ENCODE data around the gene TTLL1.
A peak's percentile ranks its signal among the peaks of the same experiment; 100 is the strongest.

The TTLL1 gene

GRCh38 chr22:43127166-43127908 is 38.1 kb upstream of the TTLL1 start:
- Histone ChIP-seq H3K36me3 (ENCODE audit: control insufficient read depth, insufficient read depth, low read length) (peaks cover 2% of the 10 kb centered on the region), H3K4me3 (replicated peaks; ENCODE audit: low read depth, low read length) (no peak overlapping the region), H3K27me3 (replicated peaks; ENCODE audit: control insufficient read depth, insufficient read depth, low read length) (no peaks in the 10 kb centered on the region)
- no peak for DNase-seq (ENCODE audit: extremely low read depth, insufficient read length)
- TF ChIP-seq, protein P1, sequence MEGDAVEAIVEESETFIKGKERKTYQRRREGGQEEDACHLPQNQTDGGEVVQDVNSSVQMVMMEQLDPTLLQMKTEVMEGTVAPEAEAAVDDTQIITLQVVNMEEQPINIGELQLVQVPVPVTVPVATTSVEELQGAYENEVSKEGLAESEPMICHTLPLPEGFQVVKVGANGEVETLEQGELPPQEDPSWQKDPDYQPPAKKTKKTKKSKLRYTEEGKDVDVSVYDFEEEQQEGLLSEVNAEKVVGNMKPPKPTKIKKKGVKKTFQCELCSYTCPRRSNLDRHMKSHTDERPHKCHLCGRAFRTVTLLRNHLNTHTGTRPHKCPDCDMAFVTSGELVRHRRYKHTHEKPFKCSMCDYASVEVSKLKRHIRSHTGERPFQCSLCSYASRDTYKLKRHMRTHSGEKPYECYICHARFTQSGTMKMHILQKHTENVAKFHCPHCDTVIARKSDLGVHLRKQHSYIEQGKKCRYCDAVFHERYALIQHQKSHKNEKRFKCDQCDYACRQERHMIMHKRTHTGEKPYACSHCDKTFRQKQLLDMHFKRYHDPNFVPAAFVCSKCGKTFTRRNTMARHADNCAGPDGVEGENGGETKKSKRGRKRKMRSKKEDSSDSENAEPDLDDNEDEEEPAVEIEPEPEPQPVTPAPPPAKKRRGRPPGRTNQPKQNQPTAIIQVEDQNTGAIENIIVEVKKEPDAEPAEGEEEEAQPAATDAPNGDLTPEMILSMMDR (IDR thresholded peaks at IDR 0.05; ENCODE audit: insufficient read depth, low read length, poor library complexity, severe bottlenecking), result no peak

GRCh38 chr22:43126501-43127165 is 37.4 kb upstream of the TTLL1 start:
- Histone ChIP-seq H3K4me3 (replicated peaks; ENCODE audit: low read depth, low read length) (no peak overlapping the region), H3K36me3 (ENCODE audit: control insufficient read depth, insufficient read depth, low read length) (peaks cover 2% of the 10 kb centered on the region), H3K27me3 (replicated peaks; ENCODE audit: control insufficient read depth, insufficient read depth, low read length) (no peaks in the 10 kb centered on the region)
- DNase-seq (ENCODE audit: extremely low read depth, insufficient read length), result no peak
- TF ChIP-seq, protein P1 (IDR thresholded peaks at IDR 0.05; ENCODE audit: insufficient read depth, low read length, poor library complexity, severe bottlenecking), result no peak

DNA sequence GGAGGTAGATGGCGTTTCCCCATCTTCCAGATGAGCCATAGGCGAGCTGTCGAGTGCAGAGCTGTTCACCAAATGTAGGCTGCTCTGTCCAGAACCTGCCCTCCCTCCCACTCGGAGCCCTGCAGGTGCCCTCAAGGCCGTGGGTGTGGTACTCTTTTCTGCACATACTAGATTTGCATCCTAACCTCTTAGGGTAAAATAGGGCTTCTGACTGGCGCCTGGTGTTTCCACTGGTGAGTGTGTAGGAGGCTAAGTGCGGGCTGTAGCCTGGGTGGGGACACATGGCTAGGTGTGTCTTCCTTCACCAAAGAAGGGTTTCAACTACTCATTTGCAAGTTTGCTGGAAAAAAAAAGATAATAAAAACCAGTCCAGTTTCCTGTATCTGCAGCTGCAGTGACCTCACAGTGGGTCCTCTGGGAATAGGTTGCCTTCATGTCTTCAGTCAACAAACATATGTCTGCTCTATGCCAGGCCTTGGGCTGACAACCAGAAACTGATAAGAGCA is 29.8 kb upstream of the TTLL1 start:
- no peak overlapping the region for H3K4me3 ChIP-seq (replicated peaks; ENCODE audit: low read depth, low read length)
- TF ChIP-seq, protein P1 (IDR thresholded peaks at IDR 0.05; ENCODE audit: insufficient read depth, low read length, poor library complexity, severe bottlenecking), result no peak
- H3K27me3 ChIP-seq (replicated peaks; ENCODE audit: control insufficient read depth, insufficient read depth, low read length), result no peaks in the 10 kb centered on the region
- no peaks in the 10 kb centered on the region for H3K36me3 ChIP-seq (ENCODE audit: control insufficient read depth, insufficient read depth, low read length)
- peak; percentile 74 for DNase-seq (ENCODE audit: extremely low read depth, insufficient read length)

GRCh38 chr22:43118024-43118849 is 29.0 kb upstream of the TTLL1 start:
- no peak for DNase-seq (ENCODE audit: extremely low read depth, insufficient read length)
- Histone ChIP-seq H3K27me3 (replicated peaks; ENCODE audit: control insufficient read depth, insufficient read depth, low read length) (no peaks in the 10 kb centered on the region), H3K36me3 (ENCODE audit: control insufficient read depth, insufficient read depth, low read length) (no peaks in the 10 kb centered on the region), H3K4me3 (replicated peaks; ENCODE audit: low read depth, low read length) (no peak overlapping the region)
- TF ChIP-seq, protein P1 (IDR thresholded peaks at IDR 0.05; ENCODE audit: insufficient read depth, low read length, poor library complexity, severe bottlenecking), result no peak

DNA sequence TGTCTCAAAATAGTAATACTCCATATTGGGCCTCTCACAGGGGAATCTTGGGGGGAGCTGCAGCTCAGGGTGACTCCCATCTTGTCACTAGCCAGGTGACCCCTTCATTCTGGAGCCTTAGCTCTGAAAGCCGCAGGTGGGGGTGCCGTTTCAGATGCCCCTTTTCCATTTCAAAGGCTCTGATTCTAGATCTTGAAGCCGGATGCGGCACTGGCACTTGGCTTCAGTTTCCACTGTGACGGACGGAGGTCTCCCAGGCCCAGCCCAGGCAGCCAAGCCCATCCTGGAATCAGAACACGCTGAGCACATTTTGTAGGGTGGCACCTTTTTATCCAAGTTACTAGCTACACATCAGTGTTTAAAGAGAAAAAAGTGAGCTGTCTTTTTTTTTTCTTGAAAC is 27.7 kb upstream of the TTLL1 start:
- no peak for DNase-seq (ENCODE audit: extremely low read depth, insufficient read length)
- no peaks in the 10 kb centered on the region for H3K36me3 ChIP-seq (ENCODE audit: control insufficient read depth, insufficient read depth, low read length)
- no peak overlapping the region for H3K4me3 ChIP-seq (replicated peaks; ENCODE audit: low read depth, low read length)
- H3K27me3 ChIP-seq (replicated peaks; ENCODE audit: control insufficient read depth, insufficient read depth, low read length), result no peaks in the 10 kb centered on the region
- TF ChIP-seq, protein P1 (IDR thresholded peaks at IDR 0.05; ENCODE audit: insufficient read depth, low read length, poor library complexity, severe bottlenecking), result no peak
